ENCODE results near the gene CBX6.
"Not testable (repeated sequence)": the region's sequence is repeated elsewhere in the genome, so short reads cannot be mapped to it uniquely, and the experiment has no call there.

CBX6 gene

GRCh38 chr22:38861927-38862326, 10.1 kb downstream of the CBX6 start:
- no peak for DNase-seq (ENCODE audit: extremely low read depth in 1 of 2, low read depth in 1 of 2)

GRCh38 chr22:38861170-38861876, 10.7 kb downstream of the CBX6 start:
- no peak for DNase-seq (ENCODE audit: extremely low read depth in 1 of 2, low read depth in 1 of 2)

- DNase-seq (ENCODE audit: extremely low read depth in 1 of 2, low read depth in 1 of 2), result no peak
Observed at GRCh38 chr22:38860283-38861169, 11.5 kb downstream of the CBX6 start.

- no peak for DNase-seq (ENCODE audit: extremely low read depth in 1 of 2, low read depth in 1 of 2)
Observed at GRCh38 chr22:38859581-38860282, 12.3 kb downstream of the CBX6 start.

- no peak for DNase-seq (ENCODE audit: extremely low read depth in 1 of 2, low read depth in 1 of 2)
Observed at GRCh38 chr22:38858492-38858891, 13.5 kb downstream of the CBX6 start.

- not testable (repeated sequence) for DNase-seq (ENCODE audit: extremely low read depth in 1 of 2, low read depth in 1 of 2)
Observed at GRCh38 chr22:38854476-38854875, 17.5 kb downstream of the CBX6 start.

GRCh38 chr22:38853883-38854282, 18.1 kb downstream of the CBX6 start:
- not testable (repeated sequence) for DNase-seq (ENCODE audit: extremely low read depth in 1 of 2, low read depth in 1 of 2)

GRCh38 chr22:38853196-38853651, 18.8 kb downstream of the CBX6 start:
- DNase-seq (ENCODE audit: extremely low read depth in 1 of 2, low read depth in 1 of 2), result no peak

GRCh38 chr22:38852522-38852921, 19.5 kb downstream of the CBX6 start:
- DNase-seq (ENCODE audit: extremely low read depth in 1 of 2, low read depth in 1 of 2), result no peak

- DNase-seq (ENCODE audit: extremely low read depth in 1 of 2, low read depth in 1 of 2), result no peak
Observed at GRCh38 chr22:38850941-38851849, 20.8 kb downstream of the CBX6 start.

GRCh38 chr22:38850399-38850798, 21.6 kb downstream of the CBX6 start:
- DNase-seq (ENCODE audit: extremely low read depth in 1 of 2, low read depth in 1 of 2), result no peak

- no peak for DNase-seq (ENCODE audit: extremely low read depth in 1 of 2, low read depth in 1 of 2)
Observed at GRCh38 chr22:38849811-38850210, 22.2 kb downstream of the CBX6 start.

GRCh38 chr22:38846412-38846811, 25.6 kb downstream of the CBX6 start:
- DNase-seq (ENCODE audit: extremely low read depth in 1 of 2, low read depth in 1 of 2), result no peak

- no peak for DNase-seq (ENCODE audit: extremely low read depth in 1 of 2, low read depth in 1 of 2)
Observed at GRCh38 chr22:38845004-38845740, 26.8 kb downstream of the CBX6 start.

- no peak for DNase-seq (ENCODE audit: extremely low read depth in 1 of 2, low read depth in 1 of 2)
Observed at GRCh38 chr22:38844315-38845003, 27.6 kb downstream of the CBX6 start.

- DNase-seq (ENCODE audit: extremely low read depth in 1 of 2, low read depth in 1 of 2), result peak in 1 of 2 donors; percentile 17
Observed at GRCh38 chr22:38843657-38844314, 28.2 kb downstream of the CBX6 start, which contains the start of gene NPTXR. Gene NPTXR (minus strand): TSS chr22:38844028.

GRCh38 chr22:38843201-38843656, 28.8 kb downstream of the CBX6 start:
- peak; percentile 8 to 30 for DNase-seq (ENCODE audit: extremely low read depth in 1 of 2, low read depth in 1 of 2)

GRCh38 chr22:38842512-38843200, 29.4 kb downstream of the CBX6 start:
- DNase-seq (ENCODE audit: extremely low read depth in 1 of 2, low read depth in 1 of 2), result no peak

All from activated CD8-positive, alpha-beta memory T cell treated with anti-CD3 and anti-CD28 coated beads for 1 hour (primary cell).